WTC11 (cell line): ENCODE data around the gene ANKRD26. TPM values are rescaled to one million over a fixed set of nuclear protein-coding genes. Genes with fewer than 3 reads are reported as not detected.

Experiments used
- ATAC-seq: fragments of 200-7000 bp; cut with Tn5 transposase; 2 replicates; pipeline ENCODE4 v1.10.0; 2021; ENCODE audit warnings: mild to moderate bottlenecking, moderate library complexity
- CTCF ChIA-PET: fragments of 300-600 bp; sonication (Branson Sonifier 250); formaldehyde crosslinking; loops from one replicate; lab custom pipeline; 2021; ENCODE audit warnings: antibody characterized with exemption; lab: Charles Lee
- POLR2A ChIA-PET: fragments of 350-600 bp; sonication (Branson Sonifier 250); formaldehyde crosslinking; loops from one replicate; lab custom pipeline; 2021; ENCODE audit warnings: antibody characterized with exemption; lab: Charles Lee
- DNase-seq: peaks from one replicate; pipeline ENCODE4 v3.0.0; 2021; ENCODE audit warnings: low spot score
- H3K27ac Mint-ChIP-seq: 2 replicates; pipeline ENCODE4 v1.8.0; 2021; ENCODE audit warnings: mixed read lengths
- H3K27me3 Mint-ChIP-seq: 2 replicates; pipeline ENCODE4 v1.8.0; 2021; ENCODE audit warnings: low read depth, mild to moderate bottlenecking, moderate library complexity, mixed read lengths
- H3K36me3 Mint-ChIP-seq: 2 replicates; pipeline ENCODE4 v1.8.0; 2021; ENCODE audit warnings: mixed read lengths
- H3K4me1 Mint-ChIP-seq: 2 replicates; pipeline ENCODE4 v1.8.0; 2022; ENCODE audit warnings: mixed read lengths
- H3K4me3 Mint-ChIP-seq: 2 replicates; pipeline ENCODE4 v1.8.0; 2021; ENCODE audit warnings: mild to moderate bottlenecking, moderate library complexity, mixed read lengths
- H3K9me3 Mint-ChIP-seq: 2 replicates; pipeline ENCODE4 v1.8.0; 2021; ENCODE audit warnings: mixed read lengths
- CBFB ChIP-seq: sonication (generic); formaldehyde crosslinking; IDR thresholded peaks from 2 replicates; pipeline ENCODE4 v1.8.1; 2022; ENCODE audit warnings: mild to moderate bottlenecking, low read depth, missing genetic modification reagents
- ETV6 ChIP-seq: sonication (generic); formaldehyde crosslinking; IDR thresholded peaks from 2 replicates; pipeline ENCODE4 v1.8.1; 2022; ENCODE audit warnings: mild to moderate bottlenecking, missing genetic modification reagents
- GABPB1 ChIP-seq: sonication (generic); formaldehyde crosslinking; IDR thresholded peaks from 2 replicates; pipeline ENCODE4 v1.8.1; 2023; ENCODE audit warnings: mild to moderate bottlenecking, missing genetic modification reagents
- JUN ChIP-seq: sonication (generic); formaldehyde crosslinking; IDR thresholded peaks from 2 replicates; pipeline ENCODE4 v1.8.0; 2023; ENCODE audit warnings: mild to moderate bottlenecking, missing genetic modification reagents
- KAT7 ChIP-seq: sonication (generic); formaldehyde crosslinking; IDR thresholded peaks from 2 replicates; pipeline ENCODE4 v1.8.1; 2023; ENCODE audit warnings: missing genetic modification reagents, mild to moderate bottlenecking, borderline replicate concordance
- NFATC4 ChIP-seq: fragments of 250-450 bp; sonication (Bioruptor Pico); IDR thresholded peaks from 2 replicates; pipeline ENCODE4 v1.9.0; 2021; ENCODE audit warnings: mild to moderate bottlenecking
- NFE2L1 ChIP-seq: sonication (generic); formaldehyde crosslinking; IDR thresholded peaks from 2 replicates; pipeline ENCODE4 v1.8.1; 2023; ENCODE audit warnings: missing genetic modification reagents
- NFYB ChIP-seq: sonication (generic); formaldehyde crosslinking; conservative IDR thresholded peaks from 2 replicates; pipeline ENCODE4 v1.8.0; 2022; ENCODE audit warnings: low read depth, missing genetic modification reagents
- OVOL2 ChIP-seq: fragments of 250-450 bp; sonication (Bioruptor Pico); IDR thresholded peaks from 2 replicates; pipeline ENCODE4 v1.9.0; 2021; ENCODE audit warnings: mild to moderate bottlenecking, borderline replicate concordance
- RELA ChIP-seq: sonication (generic); formaldehyde crosslinking; IDR thresholded peaks from 2 replicates; pipeline ENCODE4 v1.8.1; 2022; ENCODE audit warnings: missing genetic modification reagents, mild to moderate bottlenecking, borderline replicate concordance
- SMAD4 ChIP-seq: sonication (generic); formaldehyde crosslinking; IDR thresholded peaks from 2 replicates; pipeline ENCODE4 v1.8.0; 2022; ENCODE audit warnings: mild to moderate bottlenecking, missing genetic modification reagents
- TEAD1 ChIP-seq: sonication (generic); formaldehyde crosslinking; IDR thresholded peaks from 2 replicates; pipeline ENCODE4 v1.8.0; 2022; ENCODE audit warnings: mild to moderate bottlenecking, missing genetic modification reagents
- ZBTB21 ChIP-seq: sonication (generic); formaldehyde crosslinking; IDR thresholded peaks from 2 replicates; pipeline ENCODE4 v1.8.1; 2023; ENCODE audit warnings: mild to moderate bottlenecking, missing genetic modification reagents, borderline replicate concordance
- ZNF263 ChIP-seq: sonication (generic); formaldehyde crosslinking; IDR thresholded peaks from 2 replicates; pipeline ENCODE4 v1.8.1; 2022; ENCODE audit warnings: low read depth, mild to moderate bottlenecking, moderate library complexity, missing genetic modification reagents
- ZNF317 ChIP-seq: sonication (generic); formaldehyde crosslinking; IDR thresholded peaks from 2 replicates; pipeline ENCODE4 v1.8.1; 2023; ENCODE audit warnings: low read depth, mild to moderate bottlenecking, moderate library complexity, missing genetic modification reagents, borderline replicate concordance
- ZNF396 ChIP-seq: fragments of 250-450 bp; sonication (Bioruptor Pico); IDR thresholded peaks from 2 replicates; pipeline ENCODE4 v1.8.0; 2021; ENCODE audit warnings: mild to moderate bottlenecking, moderate library complexity, borderline replicate concordance
- ZNF671 ChIP-seq: fragments of 250-450 bp; sonication (Bioruptor Pico); IDR thresholded peaks from 2 replicates; pipeline ENCODE4 v1.8.0; 2021; ENCODE audit warnings: mild to moderate bottlenecking
- total RNA-seq: library from RNA; stranded (reverse); gene quantifications from 3 replicates; pipeline ENCODE4 v1.2.3, GENCODE V29; 2021
- TF ChIP-seq, protein P1 (sequence below): sonication (generic); formaldehyde crosslinking; IDR thresholded peaks from 2 replicates; pipeline ENCODE4 v1.8.1; 2022; ENCODE audit warnings: mild to moderate bottlenecking, missing genetic modification reagents, moderate library complexity, borderline replicate concordance
- TF ChIP-seq, protein P2 (sequence below): sonication (generic); formaldehyde crosslinking; IDR thresholded peaks from 2 replicates; pipeline ENCODE4 v1.8.0; 2023; ENCODE audit warnings: mild to moderate bottlenecking, missing genetic modification reagents
- TF ChIP-seq, protein P3 (sequence below): sonication (generic); formaldehyde crosslinking; IDR thresholded peaks from 2 replicates; pipeline ENCODE4 v1.8.1; 2022; ENCODE audit warnings: missing genetic modification reagents, borderline replicate concordance
- TF ChIP-seq, protein P4 (sequence below): sonication (generic); formaldehyde crosslinking; IDR thresholded peaks from 2 replicates; pipeline ENCODE4 v1.8.1; 2022; ENCODE audit warnings: mild to moderate bottlenecking, moderate library complexity, missing genetic modification reagents

ANKRD26 gene
- total RNA-seq, 1 experiment from 2014 or later: 7.3 TPM

DNA sequence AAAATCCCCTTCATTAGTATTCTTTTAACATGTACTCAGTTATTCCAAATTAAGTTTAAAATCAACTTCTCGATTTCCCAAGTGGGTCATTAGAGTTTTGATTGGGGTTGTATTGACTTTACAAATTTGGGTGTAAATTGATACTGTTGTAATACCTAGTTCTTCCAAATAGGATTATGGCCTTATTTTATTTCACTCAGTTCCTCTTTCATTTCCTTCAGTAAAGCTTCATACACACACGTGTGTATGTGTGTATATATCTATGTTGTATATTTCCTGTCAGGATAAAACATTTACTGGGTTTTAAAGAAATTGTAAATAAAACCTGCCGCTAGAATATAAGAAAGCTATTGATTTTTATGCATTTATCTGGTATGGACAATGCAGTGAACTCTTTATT lies 38.0 kb upstream of the ANKRD26 start (continued):
- TF ChIP-seq NFYB (CRISPR knock-in tag): no peak
- TF ChIP-seq, protein P1, sequence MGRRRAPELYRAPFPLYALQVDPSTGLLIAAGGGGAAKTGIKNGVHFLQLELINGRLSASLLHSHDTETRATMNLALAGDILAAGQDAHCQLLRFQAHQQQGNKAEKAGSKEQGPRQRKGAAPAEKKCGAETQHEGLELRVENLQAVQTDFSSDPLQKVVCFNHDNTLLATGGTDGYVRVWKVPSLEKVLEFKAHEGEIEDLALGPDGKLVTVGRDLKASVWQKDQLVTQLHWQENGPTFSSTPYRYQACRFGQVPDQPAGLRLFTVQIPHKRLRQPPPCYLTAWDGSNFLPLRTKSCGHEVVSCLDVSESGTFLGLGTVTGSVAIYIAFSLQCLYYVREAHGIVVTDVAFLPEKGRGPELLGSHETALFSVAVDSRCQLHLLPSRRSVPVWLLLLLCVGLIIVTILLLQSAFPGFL (CRISPR knock-in tag): no peak
- TF ChIP-seq, protein P2, sequence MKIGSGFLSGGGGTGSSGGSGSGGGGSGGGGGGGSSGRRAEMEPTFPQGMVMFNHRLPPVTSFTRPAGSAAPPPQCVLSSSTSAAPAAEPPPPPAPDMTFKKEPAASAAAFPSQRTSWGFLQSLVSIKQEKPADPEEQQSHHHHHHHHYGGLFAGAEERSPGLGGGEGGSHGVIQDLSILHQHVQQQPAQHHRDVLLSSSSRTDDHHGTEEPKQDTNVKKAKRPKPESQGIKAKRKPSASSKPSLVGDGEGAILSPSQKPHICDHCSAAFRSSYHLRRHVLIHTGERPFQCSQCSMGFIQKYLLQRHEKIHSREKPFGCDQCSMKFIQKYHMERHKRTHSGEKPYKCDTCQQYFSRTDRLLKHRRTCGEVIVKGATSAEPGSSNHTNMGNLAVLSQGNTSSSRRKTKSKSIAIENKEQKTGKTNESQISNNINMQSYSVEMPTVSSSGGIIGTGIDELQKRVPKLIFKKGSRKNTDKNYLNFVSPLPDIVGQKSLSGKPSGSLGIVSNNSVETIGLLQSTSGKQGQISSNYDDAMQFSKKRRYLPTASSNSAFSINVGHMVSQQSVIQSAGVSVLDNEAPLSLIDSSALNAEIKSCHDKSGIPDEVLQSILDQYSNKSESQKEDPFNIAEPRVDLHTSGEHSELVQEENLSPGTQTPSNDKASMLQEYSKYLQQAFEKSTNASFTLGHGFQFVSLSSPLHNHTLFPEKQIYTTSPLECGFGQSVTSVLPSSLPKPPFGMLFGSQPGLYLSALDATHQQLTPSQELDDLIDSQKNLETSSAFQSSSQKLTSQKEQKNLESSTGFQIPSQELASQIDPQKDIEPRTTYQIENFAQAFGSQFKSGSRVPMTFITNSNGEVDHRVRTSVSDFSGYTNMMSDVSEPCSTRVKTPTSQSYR (CRISPR knock-in tag): no peak

DNA sequence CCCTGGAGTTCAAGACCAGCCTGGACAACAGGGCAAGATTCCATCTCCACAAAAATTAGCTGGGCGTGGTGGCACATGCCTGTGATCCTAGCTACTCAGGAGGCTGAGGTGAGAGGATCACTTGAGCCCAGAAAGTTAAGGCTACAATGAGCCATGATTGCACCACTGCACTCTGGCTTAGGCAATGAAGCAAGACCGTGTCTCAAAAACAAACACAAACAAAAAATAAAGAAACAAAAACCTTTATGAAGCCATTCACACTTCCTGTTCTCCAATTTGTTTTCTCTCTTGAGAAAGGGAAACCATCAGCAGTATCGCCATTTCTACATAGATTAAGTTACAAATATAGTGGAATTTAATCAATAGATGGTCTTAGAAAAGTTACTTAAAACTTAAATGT lies 34.1 kb upstream of the ANKRD26 start:
- ChIA-PET CTCF (no interaction called here), POLR2A (no interaction called here)
- H3K27me3 Mint-ChIP-seq: no peaks in the 10 kb centered on the region
- no peaks in the 10 kb centered on the region for H3K9me3 Mint-ChIP-seq
- H3K4me1 Mint-ChIP-seq: no peaks in the 10 kb centered on the region
- no peak overlapping the region for H3K27ac Mint-ChIP-seq
- TF ChIP-seq KAT7 (CRISPR knock-in tag): no peak
- no peak for TF ChIP-seq GABPB1 (CRISPR knock-in tag)
- no peak for TF ChIP-seq NFATC4 (CRISPR knock-in tag)
- TF ChIP-seq ZNF396: no peak
- no peak for TF ChIP-seq ETV6 (CRISPR knock-in tag)
- no peak for TF ChIP-seq RELA (CRISPR knock-in tag)
- no peak for TF ChIP-seq SMAD4 (CRISPR knock-in tag)
- TF ChIP-seq JUN: no peak
- TF ChIP-seq, protein P3, sequence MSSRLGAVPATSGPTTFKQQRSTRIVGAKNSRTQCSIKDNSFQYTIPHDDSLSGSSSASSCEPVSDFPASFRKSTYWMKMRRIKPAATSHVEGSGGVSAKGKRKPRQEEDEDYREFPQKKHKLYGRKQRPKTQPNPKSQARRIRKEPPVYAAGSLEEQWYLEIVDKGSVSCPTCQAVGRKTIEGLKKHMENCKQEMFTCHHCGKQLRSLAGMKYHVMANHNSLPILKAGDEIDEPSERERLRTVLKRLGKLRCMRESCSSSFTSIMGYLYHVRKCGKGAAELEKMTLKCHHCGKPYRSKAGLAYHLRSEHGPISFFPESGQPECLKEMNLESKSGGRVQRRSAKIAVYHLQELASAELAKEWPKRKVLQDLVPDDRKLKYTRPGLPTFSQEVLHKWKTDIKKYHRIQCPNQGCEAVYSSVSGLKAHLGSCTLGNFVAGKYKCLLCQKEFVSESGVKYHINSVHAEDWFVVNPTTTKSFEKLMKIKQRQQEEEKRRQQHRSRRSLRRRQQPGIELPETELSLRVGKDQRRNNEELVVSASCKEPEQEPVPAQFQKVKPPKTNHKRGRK: no peak
- no peak for TF ChIP-seq TEAD1 (CRISPR knock-in tag)
- TF ChIP-seq, protein P4, sequence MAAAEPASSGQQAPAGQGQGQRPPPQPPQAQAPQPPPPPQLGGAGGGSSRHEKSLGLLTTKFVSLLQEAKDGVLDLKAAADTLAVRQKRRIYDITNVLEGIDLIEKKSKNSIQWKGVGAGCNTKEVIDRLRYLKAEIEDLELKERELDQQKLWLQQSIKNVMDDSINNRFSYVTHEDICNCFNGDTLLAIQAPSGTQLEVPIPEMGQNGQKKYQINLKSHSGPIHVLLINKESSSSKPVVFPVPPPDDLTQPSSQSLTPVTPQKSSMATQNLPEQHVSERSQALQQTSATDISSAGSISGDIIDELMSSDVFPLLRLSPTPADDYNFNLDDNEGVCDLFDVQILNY (CRISPR knock-in tag): no peak
- no peak for TF ChIP-seq ZBTB21 (CRISPR knock-in tag)
- no peak for TF ChIP-seq NFE2L1
- no peak for TF ChIP-seq ZNF671 (CRISPR knock-in tag)
- no peak for TF ChIP-seq OVOL2 (CRISPR knock-in tag)
- TF ChIP-seq ZNF263: no peak
- H3K36me3 Mint-ChIP-seq: peaks cover 51% of the 10 kb centered on the region
- no peak overlapping the region for H3K4me3 Mint-ChIP-seq
- ATAC-seq: no peak
- no peak for DNase-seq

DNA sequence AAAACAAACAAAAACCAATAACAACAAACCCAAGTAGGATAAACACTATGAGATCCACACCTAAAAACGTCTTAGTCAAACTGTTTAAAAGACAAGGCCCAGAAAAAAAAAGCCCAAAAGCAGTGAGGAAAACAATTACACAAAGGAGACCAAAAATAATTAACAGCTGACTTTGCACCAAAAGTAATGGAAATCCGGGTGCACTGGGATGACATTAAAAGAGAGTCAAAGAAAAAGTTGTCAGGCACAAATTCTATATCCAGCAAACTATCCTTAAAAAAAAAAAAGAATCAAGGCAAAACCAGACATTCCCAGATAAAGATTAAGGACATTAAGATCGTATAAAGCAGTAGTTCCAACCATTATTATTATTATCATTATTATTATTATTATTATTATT lies 7.9 kb upstream of the ANKRD26 start:
- no peaks in the 10 kb centered on the region for H3K4me1 Mint-ChIP-seq
- TF ChIP-seq ZNF317 (CRISPR knock-in tag): peak; percentile 58; the same call in 1 of the 2 replicates
- TF ChIP-seq CBFB (CRISPR knock-in tag): no peak
- no peak for TF ChIP-seq SMAD4 (CRISPR knock-in tag)
- no peaks in the 10 kb centered on the region; the same call in 1 of the 2 replicates for H3K9me3 Mint-ChIP-seq
- ATAC-seq (no peak), DNase-seq (no peak)
- POLR2A ChIA-PET: no interaction called here
- CTCF ChIA-PET: no interaction called here
- no peaks in the 10 kb centered on the region for H3K27me3 Mint-ChIP-seq
- H3K36me3 Mint-ChIP-seq: peaks cover 39% of the 10 kb centered on the region
- no peak overlapping the region for H3K27ac Mint-ChIP-seq
- no peak overlapping the region for H3K4me3 Mint-ChIP-seq
